Activated T-helper 17 cell treated with anti-CD3 and anti-CD28 coated beads, Interleukin-2, amount 50 U/mL, for 72 hours (primary cell): Measurements from ENCODE around the gene ITGA2. TPM values are rescaled to one million over a fixed set of nuclear protein-coding genes. Genes with fewer than 3 reads are reported as not detected.
"Not testable (repeated sequence)": the region's sequence is repeated elsewhere in the genome, so short reads cannot be mapped to it uniquely, and the experiment has no call there.

ENCODE experiments used
- ATAC-seq: fragments of 150-1000 bp; cut with Tn5 transposase; replicated peaks from 2 replicates; pipeline ENCODE4 v1.10.0; 2021; ENCODE audit warnings: mild to moderate bottlenecking, moderate library complexity
- H3K27ac Mint-ChIP-seq: one replicate; pipeline ENCODE4 v1.8.0; 2022; ENCODE audit warnings: mixed read lengths
- H3K27me3 Mint-ChIP-seq: one replicate; pipeline ENCODE4 v1.8.0; 2022; ENCODE audit warnings: mixed read lengths
- H3K36me3 Mint-ChIP-seq: one replicate; pipeline ENCODE4 v1.8.0; 2022; ENCODE audit warnings: low read depth, mild to moderate bottlenecking, mixed read lengths
- H3K4me1 Mint-ChIP-seq: one replicate; pipeline ENCODE4 v1.8.0; 2022; ENCODE audit warnings: mixed read lengths
- H3K4me3 Mint-ChIP-seq: one replicate; pipeline ENCODE4 v1.8.0; 2022; ENCODE audit warnings: mild to moderate bottlenecking, mixed read lengths
- H3K9me3 Mint-ChIP-seq: one replicate; pipeline ENCODE4 v1.8.0; 2022; ENCODE audit warnings: mixed read lengths
- total RNA-seq, 2 donors: library from RNA; stranded (reverse); gene quantifications; one replicate each; pipeline ENCODE4 v1.2.3, GENCODE V29; 2022

The ITGA2 gene
- total RNA-seq: 1 to 10 TPM; 2.3 to 8.6 TPM

DNA sequence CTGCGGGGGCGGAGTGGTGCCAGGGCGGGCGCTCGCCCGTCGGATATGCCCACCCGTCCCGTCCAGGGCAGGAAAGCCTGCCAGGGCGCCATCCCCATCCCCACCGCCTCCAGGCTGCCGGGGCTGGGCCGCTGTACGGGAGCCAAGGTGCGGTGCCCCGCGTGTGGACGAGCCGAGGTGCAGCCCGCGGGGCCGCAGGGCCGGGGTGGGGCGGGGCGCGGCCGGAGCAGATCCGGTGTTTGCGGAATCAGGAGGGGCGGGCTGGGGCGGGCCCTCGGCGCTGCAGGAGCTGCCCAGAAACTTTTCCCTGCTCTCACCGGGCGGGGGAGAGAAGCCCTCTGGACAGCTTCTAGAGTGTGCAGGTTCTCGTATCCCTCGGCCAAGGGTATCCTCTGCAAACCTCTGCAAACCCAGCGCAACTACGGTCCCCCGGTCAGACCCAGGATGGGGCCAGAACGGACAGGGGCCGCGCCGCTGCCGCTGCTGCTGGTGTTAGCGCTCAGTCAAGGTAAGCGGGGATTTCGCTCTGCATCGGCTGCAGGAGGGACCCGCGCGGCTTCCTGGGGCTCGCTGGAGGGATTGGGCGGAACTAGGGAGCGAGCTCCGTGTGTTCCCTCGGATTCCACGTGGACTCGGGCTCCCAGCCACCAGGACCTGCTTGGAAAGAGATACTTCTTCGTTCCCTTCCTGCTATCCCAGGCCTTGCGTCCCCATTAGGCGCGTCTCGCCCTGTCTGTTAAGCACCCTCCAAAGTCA, at the start of gene ITGA2:
ITGA2 (plus strand) TSS at position 328 of the 756 bp plus-strand sequence; CDS start at position 445, 117 bp downstream.
- Mint-ChIP-seq H3K27me3 (peaks cover 17% of the 10 kb centered on the region), H3K4me1 (peaks cover 27% of the 10 kb centered on the region), H3K27ac (peak within 1 kb of the TSS; percentile 67), H3K36me3 (no peaks in the 10 kb centered on the region), H3K4me3 (peak within 1 kb of the TSS; percentile 73), H3K9me3 (no peaks in the 10 kb centered on the region)
- peak; percentile 56 for ATAC-seq

DNA sequence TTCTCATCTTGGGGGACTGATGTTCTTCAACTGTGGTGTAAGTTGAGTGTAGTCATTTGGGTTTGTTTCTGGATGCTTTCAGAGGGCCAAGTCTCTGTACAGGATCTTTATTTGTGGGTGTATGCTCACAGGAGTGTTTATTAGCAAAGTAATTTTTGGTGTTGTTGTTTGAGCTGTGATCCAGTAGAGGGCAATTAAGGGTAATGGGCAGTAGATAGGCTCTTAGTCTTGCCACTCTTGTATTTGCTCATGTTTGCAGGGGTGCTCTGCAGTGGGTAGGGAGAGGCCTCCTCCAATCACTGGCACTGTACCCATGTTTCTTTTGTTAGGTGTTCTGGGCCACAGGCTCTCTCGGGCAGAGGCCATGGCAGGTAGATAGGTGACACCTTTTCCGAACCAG, 45.9 kb upstream of the ITGA2 start:
- H3K27me3 Mint-ChIP-seq: no peaks in the 10 kb centered on the region
- no peak for ATAC-seq
- no peak overlapping the region for H3K4me3 Mint-ChIP-seq
- H3K27ac Mint-ChIP-seq: no peak overlapping the region
- peaks cover 6% of the 10 kb centered on the region for H3K4me1 Mint-ChIP-seq
- H3K9me3 Mint-ChIP-seq: no peaks in the 10 kb centered on the region
- no peaks in the 10 kb centered on the region for H3K36me3 Mint-ChIP-seq

- no peaks in the 10 kb centered on the region for H3K27me3 Mint-ChIP-seq
- no peak for ATAC-seq
- H3K9me3 Mint-ChIP-seq: no peaks in the 10 kb centered on the region
- H3K36me3 Mint-ChIP-seq: no peaks in the 10 kb centered on the region
- peaks cover 11% of the 10 kb centered on the region for H3K4me1 Mint-ChIP-seq
- no peak overlapping the region for H3K4me3 Mint-ChIP-seq
- no peak overlapping the region for H3K27ac Mint-ChIP-seq
Measured at GRCh38 chr5:52943808-52944207, 45.3 kb upstream of the ITGA2 start.

- no peaks in the 10 kb centered on the region for H3K27me3 Mint-ChIP-seq
- no peaks in the 10 kb centered on the region for H3K9me3 Mint-ChIP-seq
- peak overlapping the region; percentile 64 for H3K4me3 Mint-ChIP-seq
- H3K36me3 Mint-ChIP-seq: no peaks in the 10 kb centered on the region
- peaks cover 11% of the 10 kb centered on the region for H3K4me1 Mint-ChIP-seq
- peak overlapping the region; percentile 41 for H3K27ac Mint-ChIP-seq
- no peak for ATAC-seq
Measured at GRCh38 chr5:52945040-52945439, 44.1 kb upstream of the ITGA2 start.

- ATAC-seq: no peak
- peaks cover 11% of the 10 kb centered on the region for H3K4me1 Mint-ChIP-seq
- no peak overlapping the region for H3K4me3 Mint-ChIP-seq
- no peaks in the 10 kb centered on the region for H3K9me3 Mint-ChIP-seq
- H3K27me3 Mint-ChIP-seq: no peaks in the 10 kb centered on the region
- H3K36me3 Mint-ChIP-seq: no peaks in the 10 kb centered on the region
- H3K27ac Mint-ChIP-seq: no peak overlapping the region
Measured at GRCh38 chr5:52947208-52947607, 41.9 kb upstream of the ITGA2 start.

- no peaks in the 10 kb centered on the region for H3K9me3 Mint-ChIP-seq
- H3K27me3 Mint-ChIP-seq: no peaks in the 10 kb centered on the region
- no peak for ATAC-seq
- H3K4me1 Mint-ChIP-seq: peaks cover 11% of the 10 kb centered on the region
- no peak overlapping the region for H3K27ac Mint-ChIP-seq
- H3K4me3 Mint-ChIP-seq: no peak overlapping the region
- no peaks in the 10 kb centered on the region for H3K36me3 Mint-ChIP-seq
Measured at GRCh38 chr5:52947851-52948250, 41.3 kb upstream of the ITGA2 start.

DNA sequence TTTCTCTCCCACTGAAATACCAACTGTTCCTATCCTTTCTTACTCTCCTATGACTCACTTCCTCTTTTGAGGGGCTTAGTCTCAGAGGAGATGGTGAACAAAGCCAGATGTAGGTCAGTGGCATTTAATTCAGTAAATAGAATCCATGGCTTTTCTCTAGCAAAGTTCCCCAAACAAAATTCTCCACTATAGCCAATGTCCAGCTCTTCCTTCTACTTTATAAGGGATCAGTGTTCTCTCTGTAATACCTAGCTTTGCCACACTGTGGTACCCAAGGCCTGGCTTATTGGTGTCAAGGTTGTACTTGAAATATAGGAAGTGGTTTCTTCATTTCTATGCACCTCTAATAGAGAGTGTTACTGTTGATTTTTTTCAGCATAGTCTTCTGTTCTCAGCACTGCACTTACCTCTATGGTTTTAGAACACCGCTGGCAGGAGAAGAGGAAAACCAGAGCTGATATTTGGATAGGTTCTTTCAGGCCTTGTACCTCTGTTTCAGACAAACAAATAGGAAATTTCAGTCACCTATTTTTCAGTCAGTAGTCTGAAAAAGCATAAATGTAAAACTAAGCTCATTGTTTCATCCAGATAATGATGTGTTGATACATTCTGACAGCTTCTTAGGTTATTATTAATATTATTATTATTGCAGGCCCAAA, 40.6 kb upstream of the ITGA2 start:
- Mint-ChIP-seq H3K9me3 (no peaks in the 10 kb centered on the region), H3K4me3 (no peak overlapping the region), H3K27ac (peak overlapping the region; percentile 21), H3K27me3 (no peaks in the 10 kb centered on the region), H3K36me3 (no peaks in the 10 kb centered on the region), H3K4me1 (peaks cover 11% of the 10 kb centered on the region)
- peak; percentile 97 for ATAC-seq

DNA sequence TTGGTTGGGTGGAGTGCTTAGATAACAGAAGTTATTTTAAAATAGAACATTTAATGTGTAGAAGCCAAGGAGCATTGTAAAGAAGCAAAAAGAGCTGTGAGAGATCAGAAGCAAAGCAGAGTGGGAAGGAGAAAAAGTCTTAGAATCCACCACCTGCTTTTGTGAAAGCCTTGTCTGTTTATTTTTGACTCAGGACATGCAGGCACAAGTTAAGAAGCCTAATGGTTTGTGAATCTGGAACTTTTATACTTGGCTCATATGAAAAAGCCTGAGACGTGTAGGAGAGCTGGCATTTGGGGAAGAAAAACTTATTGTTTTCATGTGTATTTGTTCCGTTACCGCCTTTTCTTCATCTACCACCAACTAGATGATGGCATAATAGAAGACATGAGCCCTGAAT, 38.5 kb upstream of the ITGA2 start:
- no peak overlapping the region for H3K4me3 Mint-ChIP-seq
- no peaks in the 10 kb centered on the region for H3K9me3 Mint-ChIP-seq
- no peak overlapping the region for H3K27ac Mint-ChIP-seq
- no peaks in the 10 kb centered on the region for H3K27me3 Mint-ChIP-seq
- H3K4me1 Mint-ChIP-seq: peaks cover 11% of the 10 kb centered on the region
- no peaks in the 10 kb centered on the region for H3K36me3 Mint-ChIP-seq
- no peak for ATAC-seq

- no peak for ATAC-seq
- peaks cover 7% of the 10 kb centered on the region for H3K4me1 Mint-ChIP-seq
- H3K36me3 Mint-ChIP-seq: no peaks in the 10 kb centered on the region
- H3K9me3 Mint-ChIP-seq: no peaks in the 10 kb centered on the region
- H3K27me3 Mint-ChIP-seq: no peaks in the 10 kb centered on the region
- no peak overlapping the region for H3K27ac Mint-ChIP-seq
- no peak overlapping the region for H3K4me3 Mint-ChIP-seq
Measured at GRCh38 chr5:52952483-52952882, 36.7 kb upstream of the ITGA2 start.

GRCh38 chr5:52956014-52956413, 33.1 kb upstream of the ITGA2 start:
- H3K4me3 Mint-ChIP-seq: no peak overlapping the region
- H3K9me3 Mint-ChIP-seq: no peaks in the 10 kb centered on the region
- ATAC-seq: no peak
- H3K4me1 Mint-ChIP-seq: no peaks in the 10 kb centered on the region
- H3K27me3 Mint-ChIP-seq: no peaks in the 10 kb centered on the region
- no peaks in the 10 kb centered on the region for H3K36me3 Mint-ChIP-seq
- no peak overlapping the region for H3K27ac Mint-ChIP-seq

GRCh38 chr5:52956915-52957747, 32.0 kb upstream of the ITGA2 start:
- ATAC-seq: no peak
- Mint-ChIP-seq H3K36me3 (no peaks in the 10 kb centered on the region), H3K27me3 (no peaks in the 10 kb centered on the region), H3K27ac (no peak overlapping the region), H3K9me3 (no peaks in the 10 kb centered on the region), H3K4me3 (no peak overlapping the region), H3K4me1 (no peaks in the 10 kb centered on the region)

GRCh38 chr5:52961274-52961681, 27.9 kb upstream of the ITGA2 start:
- no peak overlapping the region for H3K27ac Mint-ChIP-seq
- no peaks in the 10 kb centered on the region for H3K9me3 Mint-ChIP-seq
- no peaks in the 10 kb centered on the region for H3K4me1 Mint-ChIP-seq
- H3K36me3 Mint-ChIP-seq: no peaks in the 10 kb centered on the region
- no peak for ATAC-seq
- no peaks in the 10 kb centered on the region for H3K27me3 Mint-ChIP-seq
- H3K4me3 Mint-ChIP-seq: no peak overlapping the region

GRCh38 chr5:52963636-52964035, 25.5 kb upstream of the ITGA2 start:
- no peaks in the 10 kb centered on the region for H3K4me1 Mint-ChIP-seq
- peaks cover 2% of the 10 kb centered on the region for H3K9me3 Mint-ChIP-seq
- H3K36me3 Mint-ChIP-seq: no peaks in the 10 kb centered on the region
- no peak for ATAC-seq
- no peaks in the 10 kb centered on the region for H3K27me3 Mint-ChIP-seq
- H3K4me3 Mint-ChIP-seq: no peak overlapping the region
- no peak overlapping the region for H3K27ac Mint-ChIP-seq

DNA sequence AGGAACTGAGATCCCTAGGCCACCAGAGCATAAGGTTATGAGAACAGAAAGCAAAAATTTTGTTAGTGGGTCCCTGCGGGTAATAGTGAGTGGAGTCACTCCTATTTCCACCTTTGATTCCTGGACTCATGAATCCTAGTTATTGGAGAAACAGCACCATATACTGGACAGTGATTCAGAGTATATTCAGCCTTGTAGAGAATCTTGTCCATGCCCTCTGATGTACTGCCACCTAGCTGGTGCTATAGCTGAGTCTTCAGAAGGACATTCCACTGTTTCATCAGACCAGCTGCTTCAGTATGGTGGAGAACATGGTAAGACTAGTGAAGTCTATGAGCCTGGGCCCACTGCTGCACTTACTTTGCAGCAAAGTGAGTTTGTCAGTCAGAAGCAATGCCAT, 25.0 kb upstream of the ITGA2 start:
- H3K4me1 Mint-ChIP-seq: no peaks in the 10 kb centered on the region
- no peak overlapping the region for H3K4me3 Mint-ChIP-seq
- H3K36me3 Mint-ChIP-seq: no peaks in the 10 kb centered on the region
- no peaks in the 10 kb centered on the region for H3K27me3 Mint-ChIP-seq
- peaks cover 4% of the 10 kb centered on the region for H3K9me3 Mint-ChIP-seq
- no peak overlapping the region for H3K27ac Mint-ChIP-seq
- ATAC-seq: no peak

GRCh38 chr5:52976157-52976556, 13.0 kb upstream of the ITGA2 start:
- not testable (repeated sequence) for ATAC-seq, H3K27ac Mint-ChIP-seq, H3K36me3 Mint-ChIP-seq, H3K4me3 Mint-ChIP-seq, H3K4me1 Mint-ChIP-seq, H3K9me3 Mint-ChIP-seq
- H3K27me3 Mint-ChIP-seq: peaks cover 11% of the 10 kb centered on the region
